NCI-H187 (cell line): ENCODE results near the gene ZNF280B.

Experiments
- DNase-seq, 2 experiments: peaks; one replicate each; lab custom pipeline; 2025; lab: John Stamatoyannopoulos, UW

Gene ZNF280B

DNA sequence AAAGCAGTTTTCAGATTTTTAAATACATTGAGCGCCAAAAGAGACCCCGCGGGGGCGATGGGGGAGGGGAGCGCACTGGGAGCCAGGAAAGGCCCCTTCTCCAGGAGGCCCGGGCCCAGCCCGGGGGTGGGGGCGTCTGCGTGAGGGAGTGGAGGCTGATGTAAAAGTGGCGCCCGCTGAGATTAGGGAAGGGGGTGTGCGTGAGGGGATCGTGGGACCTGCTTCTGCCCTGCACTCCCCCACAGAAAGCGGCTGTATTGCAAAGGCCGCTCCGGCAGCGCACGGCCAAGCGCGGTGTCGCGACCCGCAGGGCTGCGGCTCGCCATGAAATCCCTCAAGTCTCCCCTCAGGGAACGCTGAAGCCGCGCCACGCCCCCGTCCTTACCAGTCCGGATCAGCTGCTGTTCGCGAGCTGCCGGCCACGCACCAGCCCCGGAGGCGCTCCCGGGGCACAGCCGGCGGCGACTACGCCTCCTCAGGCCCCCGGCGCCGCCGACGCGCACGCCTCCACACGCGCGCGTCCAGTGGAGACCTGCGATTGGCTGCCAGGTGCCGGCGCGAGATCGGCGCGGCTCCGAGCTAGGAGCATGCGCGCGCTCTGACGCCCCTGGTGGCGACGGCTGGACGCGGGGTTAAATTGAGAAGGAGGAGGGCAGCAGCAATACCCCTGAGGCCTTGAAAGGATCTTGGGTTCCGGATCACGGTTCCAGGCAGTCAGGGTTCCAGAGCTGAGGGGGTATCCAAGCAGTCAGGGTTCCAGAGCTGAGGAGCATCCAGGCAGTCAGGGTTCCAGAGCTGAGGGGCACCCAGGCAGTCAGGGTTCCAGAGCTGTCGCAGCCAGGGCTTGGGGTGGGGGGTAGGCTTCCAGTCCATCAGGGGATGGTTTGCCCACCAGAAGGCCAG, at the start of gene ZNF280B:
Gene ZNF280B (minus strand): TSS at position 469 of the 903 bp plus-strand sequence. CDS start 19,344 bp downstream, outside the sequence.
- peak; percentile 11 to 56 for DNase-seq

- no peak for DNase-seq
Observed at GRCh38 chr22:22556995-22557925, 48.7 kb upstream of the ZNF280B start.

- DNase-seq = no peak
Observed at GRCh38 chr22:22556578-22556977, 48.0 kb upstream of the ZNF280B start.

DNA sequence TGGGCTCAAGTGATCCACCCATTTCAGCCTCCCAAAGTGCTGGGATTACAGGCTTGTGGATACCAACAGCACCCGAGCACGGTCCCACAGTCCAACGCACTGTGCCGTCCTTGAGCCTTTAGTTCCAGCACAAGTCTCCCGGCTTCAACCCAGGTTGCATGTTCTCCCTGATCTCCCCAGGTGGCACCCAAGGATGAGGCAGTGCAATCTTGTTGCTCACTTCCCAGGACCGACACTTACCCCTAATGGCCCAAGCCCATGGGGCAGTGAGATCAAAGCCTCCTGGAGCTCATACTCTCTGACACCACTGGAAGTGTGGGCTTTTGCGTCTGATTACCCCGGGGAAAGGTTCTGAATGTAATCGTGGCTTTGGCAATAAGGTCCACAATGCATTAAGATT, 47.1 kb upstream of the ZNF280B start:
- no peak for DNase-seq

DNA sequence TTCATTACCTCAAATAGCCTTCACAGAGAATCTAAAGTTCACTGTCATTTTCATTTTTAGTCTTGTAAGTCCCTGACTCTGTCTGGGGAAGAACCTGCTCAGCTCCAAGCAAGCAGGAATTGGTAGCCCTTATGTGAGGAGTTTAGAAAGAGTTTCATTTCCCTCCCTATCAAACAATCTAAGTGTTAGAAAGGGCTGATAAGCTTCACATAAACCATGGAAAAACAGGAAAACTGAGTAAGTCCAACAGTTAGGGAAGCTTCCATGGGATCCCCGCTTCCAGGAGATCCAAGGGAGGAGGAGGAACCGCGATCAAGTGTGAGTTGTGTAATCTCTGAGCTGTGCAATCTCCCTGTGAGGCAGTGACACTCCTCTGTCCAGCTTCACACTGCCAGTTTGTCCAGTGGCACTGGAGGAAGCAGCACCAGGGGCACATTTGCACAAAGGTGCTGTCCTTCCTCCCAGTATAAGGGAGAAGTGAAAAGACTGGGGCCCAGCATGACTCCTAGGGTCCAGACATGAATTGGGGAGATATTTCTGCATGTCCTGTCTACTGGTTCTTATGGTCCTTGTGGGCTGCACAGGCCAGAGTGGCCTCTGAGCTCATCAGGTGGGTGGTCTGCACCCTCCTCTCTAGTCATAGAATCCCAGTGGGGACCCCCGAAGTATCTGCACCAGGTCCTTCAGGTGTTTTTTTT, 46.2 kb upstream of the ZNF280B start:
- no peak for DNase-seq

DNA sequence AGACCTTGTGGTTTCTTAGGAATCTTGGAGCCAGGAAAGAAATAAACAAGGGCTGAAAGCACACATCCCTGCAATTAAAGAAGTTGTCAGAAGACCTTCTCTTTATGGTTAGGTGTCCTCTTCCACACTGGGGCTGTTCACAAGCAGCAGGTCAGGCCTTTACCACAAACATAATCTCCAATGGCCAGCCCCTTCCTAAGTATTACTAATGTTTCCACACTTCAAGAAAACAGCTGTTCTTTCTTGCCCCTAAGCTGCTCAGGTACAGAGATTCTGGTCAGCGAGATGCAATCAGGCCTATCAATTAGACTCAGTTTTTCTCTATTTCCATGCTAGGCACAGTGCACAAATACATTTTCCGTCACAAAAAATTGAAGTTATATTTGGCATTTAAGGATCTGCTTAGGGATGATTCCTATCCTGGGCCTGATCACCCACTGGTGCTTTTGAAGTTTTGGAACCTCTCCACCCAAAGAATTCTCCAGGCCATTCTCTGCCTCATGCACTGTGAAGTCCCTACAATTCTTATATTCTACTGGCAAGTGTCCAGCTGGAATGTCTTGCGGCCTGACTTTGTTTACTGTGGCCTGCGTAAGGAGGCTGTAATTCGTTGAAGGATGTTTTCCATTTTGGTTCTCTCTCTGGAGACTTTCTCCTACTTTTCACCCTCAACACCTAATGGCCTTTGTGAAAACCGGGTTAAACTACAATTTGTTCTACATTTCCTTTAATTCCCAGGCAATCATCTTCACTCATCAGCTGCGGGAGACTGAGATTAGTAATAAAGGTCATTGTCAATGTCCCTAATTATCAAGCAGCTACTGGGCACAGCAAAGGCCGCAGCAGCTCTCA, 45.4 kb upstream of the ZNF280B start:
- no peak for DNase-seq

DNA sequence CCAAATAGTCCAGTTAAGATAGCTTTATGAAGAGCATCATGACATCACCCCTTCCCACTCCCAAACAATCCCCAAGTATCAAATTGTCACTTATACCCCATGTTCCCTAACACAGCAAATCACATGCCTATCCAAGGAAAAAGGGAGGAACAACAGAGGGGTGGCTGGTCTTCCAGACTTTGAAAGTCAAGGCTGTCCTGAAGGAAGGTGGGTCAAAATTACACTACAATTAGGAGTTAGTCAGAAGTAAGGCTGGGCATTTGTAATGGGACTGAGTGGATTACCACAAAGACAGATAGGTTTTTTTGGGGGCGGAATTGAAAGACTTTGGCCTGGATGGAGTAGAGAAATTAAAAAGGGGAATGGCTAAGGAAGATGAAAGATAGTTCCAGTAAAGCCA, 44.6 kb upstream of the ZNF280B start:
- no peak for DNase-seq

- DNase-seq = no peak
Observed at GRCh38 chr22:22552630-22553029, 44.1 kb upstream of the ZNF280B start.

DNA sequence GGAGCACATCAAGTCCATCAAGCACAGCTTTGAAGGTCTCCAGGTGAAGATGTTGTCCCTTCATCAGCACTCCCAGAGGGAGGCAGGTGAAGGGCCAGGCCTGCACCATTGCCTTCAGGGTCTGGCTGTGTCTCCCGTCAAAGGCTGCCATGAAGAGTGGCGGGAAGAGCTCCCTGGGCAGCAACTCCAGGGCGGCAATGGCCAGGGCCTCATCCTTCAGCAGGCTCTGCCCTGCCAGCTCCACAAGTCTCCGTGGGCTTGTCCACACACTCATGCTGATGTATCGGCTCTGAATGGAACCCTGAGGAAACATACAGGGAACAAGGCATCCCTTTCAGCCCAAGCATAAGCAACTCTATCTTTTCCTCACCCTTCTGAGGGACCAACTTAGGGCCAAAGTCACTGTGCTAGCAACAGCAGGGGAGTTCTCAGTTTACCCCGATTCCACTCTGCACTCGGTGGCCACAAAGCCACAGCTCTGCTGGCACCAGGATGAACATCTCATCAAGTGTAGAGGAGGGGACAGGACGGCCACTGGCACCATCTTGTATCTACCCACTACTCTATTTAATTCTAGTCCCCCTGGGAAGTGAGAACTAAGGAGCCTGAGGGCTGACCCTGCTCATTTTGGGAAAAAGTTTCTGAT, 42.4 kb upstream of the ZNF280B start:
- no peak for DNase-seq

DNA sequence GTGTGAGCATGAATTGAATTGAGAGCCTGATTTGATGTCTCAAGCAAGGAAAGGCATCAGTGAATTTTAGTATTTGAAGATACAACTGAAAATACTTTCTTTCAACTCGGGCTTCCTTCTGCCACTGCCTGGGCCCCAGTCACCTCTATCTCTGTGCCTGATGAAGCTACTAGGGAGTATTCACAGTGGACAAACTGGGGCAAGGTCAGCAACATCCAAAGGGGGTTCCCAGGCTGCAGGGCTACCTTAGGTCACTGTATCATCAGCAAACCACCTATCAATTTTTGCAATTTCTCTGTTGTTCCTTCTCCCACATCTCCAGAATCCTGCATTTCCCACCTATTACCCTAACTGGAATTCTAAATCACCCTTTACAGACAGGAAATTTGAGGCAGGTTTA, 40.4 kb upstream of the ZNF280B start:
- DNase-seq = no peak

DNA sequence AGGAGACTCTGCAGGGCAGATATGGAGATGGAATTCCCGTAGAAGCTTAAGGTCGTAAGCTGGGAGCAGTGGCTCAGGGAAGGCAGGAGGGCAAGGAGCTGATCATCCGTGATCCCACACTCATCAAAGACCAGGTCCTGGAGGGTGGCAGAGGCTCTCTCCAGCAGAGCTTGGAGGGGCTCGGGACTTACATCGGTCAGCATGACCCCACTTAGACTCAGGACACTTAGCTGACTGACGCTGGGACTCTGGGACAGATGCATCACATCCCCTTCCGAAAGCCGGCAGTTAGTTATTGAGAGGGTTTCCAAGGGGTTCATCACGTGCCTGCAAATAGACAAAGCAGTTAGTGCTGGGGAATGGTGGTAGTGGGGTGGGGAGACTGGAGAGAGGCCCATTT, 39.8 kb upstream of the ZNF280B start:
- DNase-seq = no peak

GRCh38 chr22:22547692-22548300, 39.3 kb upstream of the ZNF280B start:
- DNase-seq = no peak

- no peak for DNase-seq
Observed at GRCh38 chr22:22547226-22547625, 38.7 kb upstream of the ZNF280B start.

- no peak for DNase-seq
Observed at GRCh38 chr22:22546490-22546889, 37.9 kb upstream of the ZNF280B start.

DNA sequence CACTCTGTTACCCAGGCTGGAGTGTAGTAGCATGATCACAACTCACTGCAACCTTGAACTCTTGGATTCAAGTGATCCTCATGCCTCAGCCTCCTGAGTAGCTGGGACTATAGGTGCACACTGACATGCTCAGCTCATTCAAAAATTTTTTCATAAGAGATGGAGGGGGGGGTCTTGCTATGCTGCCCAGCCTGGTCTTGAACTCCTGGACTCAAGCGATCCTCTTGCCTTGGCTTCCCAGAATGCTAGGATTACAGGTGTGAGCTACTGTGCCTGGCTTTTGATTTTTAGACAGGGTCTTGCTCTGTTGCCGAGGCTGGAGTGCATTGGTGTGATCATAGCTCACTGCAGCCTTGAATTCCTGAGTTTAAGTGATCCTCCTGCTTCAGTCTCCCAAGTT, 36.5 kb upstream of the ZNF280B start:
- DNase-seq = no peak

DNA sequence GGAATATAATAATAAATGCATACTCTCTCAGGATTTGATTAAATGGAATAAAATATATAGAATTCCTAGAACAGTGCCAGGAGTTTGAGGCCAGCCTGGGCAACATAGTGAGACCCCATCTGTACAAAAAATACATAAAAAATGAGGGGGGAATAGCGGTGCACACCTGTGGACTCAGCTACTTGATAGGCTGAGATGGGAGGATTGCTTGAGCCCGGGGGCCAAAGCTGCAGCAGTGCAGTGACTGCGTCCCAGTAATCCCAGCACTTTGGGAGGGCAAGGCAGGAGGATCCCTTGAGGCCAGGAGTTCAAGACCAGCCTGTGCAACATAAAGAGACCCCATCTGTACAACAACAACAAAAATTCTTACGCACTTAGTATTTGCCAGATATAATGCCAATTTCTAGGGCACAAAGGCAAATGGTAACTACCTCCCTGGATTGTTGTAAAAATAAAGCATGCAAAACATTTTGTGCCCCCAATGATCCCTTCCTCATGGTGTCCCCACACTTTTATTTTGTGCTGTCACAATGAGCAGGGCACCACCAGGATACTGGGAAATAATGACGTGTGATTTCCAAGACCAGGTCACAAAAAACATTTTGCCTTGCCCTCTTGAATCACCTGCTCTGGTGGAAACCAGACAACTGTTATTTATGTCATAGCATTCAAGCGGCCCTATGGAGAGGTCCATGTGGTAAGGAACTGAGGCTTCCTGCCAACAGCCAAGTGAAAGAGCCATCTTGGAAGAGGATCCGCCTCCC, 29.9 kb upstream of the ZNF280B start:
- DNase-seq = no peak

- no peak for DNase-seq
Observed at GRCh38 chr22:22536916-22537315, 28.4 kb upstream of the ZNF280B start.

- DNase-seq = no peak
Observed at GRCh38 chr22:22536515-22536914, 28.0 kb upstream of the ZNF280B start.

GRCh38 chr22:22535662-22536061, 27.1 kb upstream of the ZNF280B start:
- DNase-seq = no peak
